Endothelial cell of umbilical vein (primary cell): Measurements from ENCODE around the gene OST4. TPM values are rescaled to one million over a fixed set of nuclear protein-coding genes. Genes with fewer than 3 reads are reported as not detected.

Experiments used
- BruUV-seq: library from RNA; stranded (reverse); fragments of 400-500 nt; replicated peaks from 2 replicates; lab custom pipeline; 2021; lab: Mats Ljungman, UMichigan
- CTCF ChIA-PET: fragments of 300-600, 350-600 bp; sonication (Branson Sonifier 250); formaldehyde crosslinking; loops from one replicate; lab custom pipeline; 2021; ENCODE audit warnings: antibody characterized with exemption, inconsistent platforms; lab: Charles Lee
- POLR2A ChIA-PET: fragments of 300-600, 350-600 bp; sonication (Branson Sonifier 250); formaldehyde crosslinking; loops from one replicate; lab custom pipeline; 2021; ENCODE audit warnings: antibody characterized with exemption, inconsistent platforms; lab: Charles Lee
- DNase-seq: peaks from one replicate; pipeline ENCODE4 v3.0.0-alpha.2; 2011; ENCODE audit warnings: low read depth, low spot score
- FAIRE-seq: peaks from 2 replicates; lab custom pipeline; 2011; peaks lifted over from hg19 to GRCh38; lab: Jason Lieb, UNC
- H2AFZ ChIP-seq: 2 replicates; pipeline ENCODE4 v1.6.0; 2012; ENCODE audit warnings: low read depth, low read length, control low read depth, inconsistent platforms
- H3K27ac ChIP-seq: 2 replicates; pipeline ENCODE4 v1.5.1; 2011; ENCODE audit warnings: low read depth, mild to moderate bottlenecking, control low read depth, low read length, moderate library complexity; ENCODE audit not compliant: insufficient read depth
- H3K27me3 ChIP-seq, 2 experiments: 2 replicates each; pipeline versions ENCODE4 v1.6.0 to v1.6.1; 2011; ENCODE audit warnings: low read length in 2 of 2, mixed read lengths in 1 of 2; ENCODE audit not compliant: control insufficient read depth in 2 of 2, insufficient read depth in 2 of 2
- H3K36me3 ChIP-seq, 2 experiments: 2 replicates in 1 of 2; 3 replicates in 1 of 2; pipeline ENCODE4 v1.5.1; 2011; ENCODE audit warnings: low read length in 2 of 2, mild to moderate bottlenecking in 1 of 2, moderate library complexity in 1 of 2; ENCODE audit not compliant: control insufficient read depth in 2 of 2, insufficient read depth in 2 of 2; ENCODE audit errors: extremely low read depth in 1 of 2
- H3K4me1 ChIP-seq: 3 replicates; pipeline ENCODE4 v1.5.1; 2011; ENCODE audit warnings: mild to moderate bottlenecking, low read length; ENCODE audit not compliant: control insufficient read depth, insufficient read depth; ENCODE audit errors: extremely low read depth
- H3K4me2 ChIP-seq: 2 replicates; pipeline ENCODE4 v1.6.1; 2011; ENCODE audit warnings: low read length, control low read depth, mixed read lengths; ENCODE audit not compliant: insufficient read depth
- H3K4me3 ChIP-seq, 3 experiments: fragments of 200-600 bp in 1 of 3; sonication (generic), shearing (Covaris generic) in 1 of 3; replicated peaks in 1 of 3; 2 replicates each; pipeline ENCODE4 v1.5.1; 2011 to 2016; ENCODE audit warnings: control low read depth in 3 of 3, low read length in 3 of 3, mild to moderate bottlenecking in 2 of 3, inconsistent platforms in 1 of 3, low read depth in 1 of 3, moderate library complexity in 1 of 3; ENCODE audit not compliant: insufficient read depth in 1 of 3
- H3K79me2 ChIP-seq: 2 replicates; pipeline ENCODE4 v1.6.0; 2012; ENCODE audit warnings: low read length, inconsistent platforms; ENCODE audit not compliant: control insufficient read depth, insufficient read depth
- H3K9ac ChIP-seq: replicated peaks from 2 replicates; pipeline ENCODE3; 2011; ENCODE audit warnings: low read length, control low read depth; ENCODE audit not compliant: insufficient read depth; ENCODE audit errors: extremely low read depth
- H3K9me1 ChIP-seq: replicated peaks from 3 replicates; pipeline ENCODE4 v1.6.0; 2011; ENCODE audit warnings: mild to moderate bottlenecking, low read length; ENCODE audit not compliant: control insufficient read depth, insufficient read depth; ENCODE audit errors: extremely low read depth
- H3K9me3 ChIP-seq: replicated peaks from 2 replicates; pipeline ENCODE4 v1.5.1; 2012; ENCODE audit warnings: low read length, inconsistent platforms; ENCODE audit not compliant: control insufficient read depth, insufficient read depth
- H4K20me1 ChIP-seq: replicated peaks from 2 replicates; pipeline ENCODE3; 2011; ENCODE audit warnings: mild to moderate bottlenecking, low read length; ENCODE audit not compliant: control insufficient read depth, insufficient read depth; ENCODE audit errors: extremely low read depth
- CTCF ChIP-seq, 2 donors: IDR thresholded peaks; 1 replicate in 1 of 2; 2 replicates in 1 of 2; pipeline ENCODE4 v1.5.1; 2011; ENCODE audit warnings: low read length in 2 of 2, mild to moderate bottlenecking in 2 of 2, moderate library complexity in 2 of 2, control low read depth in 1 of 2, inconsistent platforms in 1 of 2, low read depth in 1 of 2; ENCODE audit not compliant: insufficient read depth in 1 of 2; ENCODE audit errors: extremely low read depth in 1 of 2
- EZH2 ChIP-seq: IDR thresholded peaks from 2 replicates; pipeline ENCODE4 v1.6.1; 2012; ENCODE audit warnings: borderline replicate concordance, low read depth, mild to moderate bottlenecking, moderate library complexity, low read length, inconsistent platforms; ENCODE audit not compliant: severe bottlenecking
- GATA2 ChIP-seq: IDR thresholded peaks from 2 replicates; pipeline ENCODE4 v1.7.0; 2011; ENCODE audit warnings: low read depth, mild to moderate bottlenecking, moderate library complexity, mixed read lengths, low read length; ENCODE audit not compliant: insufficient read length, insufficient read depth
- JUN ChIP-seq: IDR thresholded peaks from 2 replicates; pipeline ENCODE4 v1.6.1; 2011; ENCODE audit warnings: borderline replicate concordance, low read depth; ENCODE audit not compliant: insufficient read length, insufficient read depth
- MAX ChIP-seq: IDR thresholded peaks from 2 replicates; pipeline ENCODE4 v1.6.1; 2011; ENCODE audit not compliant: insufficient read depth, insufficient read length
- MYC ChIP-seq: IDR thresholded peaks from one replicate; pipeline ENCODE4 v1.6.1; 2011; ENCODE audit warnings: mild to moderate bottlenecking, low read depth, low read length
- POLR2A ChIP-seq: IDR thresholded peaks from 2 replicates; pipeline ENCODE4 v1.6.1; 2012; ENCODE audit warnings: low read depth, mild to moderate bottlenecking, control low read depth, low read length
- POLR2AphosphoS5 ChIP-seq: IDR thresholded peaks from 2 replicates; pipeline ENCODE4 v1.6.1; 2012; ENCODE audit warnings: low read depth, mild to moderate bottlenecking, control low read depth, low read length, moderate library complexity; ENCODE audit not compliant: insufficient read depth
- dilution Hi-C: fragments of 300-500 bp; cut with MboI; formaldehyde crosslinking; loops from one replicate; pipeline ENCODE4 v1.15.0; 2019; ENCODE audit warnings: low sequenced_read_pairs; ENCODE audit not compliant: extremely low pct_ligation_motif_present
- intact Hi-C: fragments of 100-400 bp; cut with micrococcal nuclease; formaldehyde crosslinking; loops from one replicate; pipeline ENCODE4 v1.10.0; 2022
- polyA plus RNA-seq, 4 experiments: library from polyadenylated mRNA; depleted of rRNA in 3 of 4; stranded (reverse) in 3 of 4; unstranded in 1 of 4; fragments of >200 nt; gene quantifications; 2 replicates each; pipeline versions ENCODE4 v1.2.1 to v1.2.3, GENCODE V29; 2011 to 2012; ENCODE audit warnings: missing spikeins in 1 of 4
- total RNA-seq: library from RNA; stranded (reverse); gene quantifications from 2 replicates; pipeline ENCODE4 v1.2.3, GENCODE V29; 2021

OST4 gene
- total and polyA plus RNA-seq, 2 donors (not counting 3 experiments of a cell fraction or from before 2014, with no cell fraction given) = 415 to 1,189 TPM

DNA sequence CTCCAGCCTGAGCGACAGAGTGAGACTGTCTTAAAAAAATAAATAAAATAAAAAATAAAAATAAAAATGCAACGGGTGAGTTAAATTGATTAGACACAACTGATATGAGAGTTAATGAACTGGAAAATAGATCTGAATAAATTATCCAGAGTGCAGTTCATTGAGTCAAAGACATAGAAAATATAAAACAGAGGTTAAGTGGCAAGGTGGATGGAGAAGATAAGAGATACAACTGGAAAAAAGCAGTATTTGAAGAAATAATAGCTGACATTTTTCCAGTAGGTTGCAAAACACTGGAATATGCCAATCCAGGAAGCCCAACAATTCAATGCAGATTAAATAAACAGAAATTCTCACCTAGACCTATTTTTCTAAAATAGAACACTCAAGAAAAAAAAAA is 36.8 kb upstream of the OST4 start:
- no peak overlapping the region for H2AFZ ChIP-seq
- CTCF ChIA-PET = interaction anchor here (0.7 to 2.0 kb wide), 9 partner anchors 8 to 195 kb away, joined by 3 to 10 read pairs (median 4); no protein-coding TSS in a partner anchor

More for the DNA sequence above, 36.8 kb upstream of the OST4 start:
- intact Hi-C loops = no loop called here
- TF ChIP-seq MYC (no peak), MAX (no peak), JUN (no peak), POLR2AphosphoS5 (no peak), CTCF (IDR thresholded peaks at IDR 0.05; ENCODE audit: extremely low read depth in 1 of 2, insufficient read depth in 1 of 2, low read depth in 1 of 2, low read length in 2 of 2) (no peak), POLR2A (no peak), GATA2 (no peak), EZH2 (no peak)
- Histone ChIP-seq H3K4me2 (no peak overlapping the region), H3K4me1 (no peaks in the 10 kb centered on the region), H3K9ac (no peak overlapping the region), H4K20me1 (no peaks in the 10 kb centered on the region), H3K27me3 (no peaks in the 10 kb centered on the region), H3K36me3 (no peaks in the 10 kb centered on the region), H3K9me1 (no peaks in the 10 kb centered on the region), H3K27ac (no peak overlapping the region), H3K79me2 (no peaks in the 10 kb centered on the region), H3K4me3 (no peak overlapping the region), H3K9me3 (no peaks in the 10 kb centered on the region)
- DNase-seq = no peak
- no TSS peak for BruUV-seq
- no peak for FAIRE-seq
- POLR2A ChIA-PET = no interaction called here
- dilution Hi-C loops = no loop called here
